ENCODE results near the gene CPA4. TPM values are rescaled to one million over a fixed set of nuclear protein-coding genes. Genes with fewer than 3 reads are reported as not detected.

Gene CPA4
- total and polyA plus RNA-seq, 2 of the 13 experiments (the other 11 are each of a cell fraction or from before 2014, with no cell fraction given) = 0.20 to 0.22 TPM

DNA sequence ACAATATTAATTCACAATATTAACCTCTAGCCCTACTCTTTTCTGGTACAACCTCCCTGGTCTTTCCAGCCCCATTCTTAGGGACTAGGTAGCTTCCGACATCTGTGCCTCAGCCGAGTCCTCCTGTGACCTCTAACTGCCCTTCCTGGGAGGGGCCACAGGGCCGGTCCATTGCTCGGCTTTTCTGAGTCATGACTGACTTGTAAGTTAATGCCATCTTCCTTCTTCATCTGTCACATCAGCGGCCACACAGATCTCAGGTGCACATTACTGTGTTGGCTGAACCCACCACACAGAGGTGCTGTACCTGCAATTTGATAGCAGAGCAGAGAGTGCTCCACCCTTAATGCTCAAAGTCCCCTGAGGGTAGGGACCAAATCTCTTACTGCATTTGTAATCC lies 4.1 kb upstream of the CPA4 start:
- Histone ChIP-seq H3K79me2 (ENCODE audit: insufficient read depth, low read length) (no peaks in the 10 kb centered on the region), H3K27me3 (ENCODE audit: control insufficient read depth in 1 of 2, insufficient read depth in 2 of 2, low read length in 2 of 2) (peaks cover 0 to 4% of the 10 kb centered on the region in 2 experiments; a peak in 3 of 5 replicates), H2AFZ (ENCODE audit: low read length) (no peak overlapping the region), H3K4me2 (ENCODE audit: low read depth, low read length) (no peak overlapping the region), H3K36me3 (replicated peaks in 1 of 2; ENCODE audit: control insufficient read depth in 1 of 2, insufficient read depth in 2 of 2, low read length in 2 of 2) (no peaks in the 10 kb centered on the region), H3K9ac (ENCODE audit: insufficient read depth, low read depth, low read length) (no peak overlapping the region), H3K4me3 (replicated peaks in 1 of 3; ENCODE audit: insufficient read depth in 1 of 3, low read depth in 2 of 3, low read length in 3 of 3) (no peak overlapping the region), H3K27ac (ENCODE audit: extremely low read length, insufficient read depth, low read length) (no peak overlapping the region), H3K4me1 (ENCODE audit: insufficient read depth, low read length) (peaks cover 7% of the 10 kb centered on the region), H4K20me1 (ENCODE audit: insufficient read depth, low read length) (no peaks in the 10 kb centered on the region), H3K9me3 (ENCODE audit: low read length) (no peaks in the 10 kb centered on the region)
- CTCF ChIA-PET (ENCODE audit: low intra/inter-chr PET ratio, low total read pairs) = no interaction called here
- POLR2A ChIA-PET = no interaction called here
- no TSS peak for BruUV-seq (replicated peaks)
- WGBS (ENCODE audit: low lambda C conversion rate) = 5% methylated on average over 4 of the region's 5 CpGs
- ATAC-seq (peak; percentile 48; the same call in 1 of the 3 replicates), DNase-seq (ENCODE audit: low spot score) (peak; percentile 9), FAIRE-seq (no peak)
- in situ Hi-C loops (cut with HindIII; ENCODE audit: extremely low pct_ligation_motif_present, low pct_unique_long_range_greater_than_20kb) (no loop called here), intact Hi-C loops (cut with micrococcal nuclease; ENCODE audit: unreplicated experiment) (no loop called here)
- TF ChIP-seq ONECUT2 (CRISPR knock-in tag; IDR thresholded peaks at IDR 0.05) = no peak
- TF ChIP-seq SALL1 (CRISPR knock-in tag; IDR thresholded peaks at IDR 0.05) = no peak
- TF ChIP-seq FOSL2 (CRISPR knock-in tag; IDR thresholded peaks at IDR 0.05) = no peak
- no peak for TF ChIP-seq DNMT1 (CRISPR knock-in tag; IDR thresholded peaks at IDR 0.05)
- no peak for TF ChIP-seq ATM (IDR thresholded peaks at IDR 0.05; ENCODE audit: borderline replicate concordance)
- no peak for TF ChIP-seq TBP (CRISPR knock-in tag; IDR thresholded peaks at IDR 0.05)
- TF ChIP-seq ZSCAN31 (CRISPR knock-in tag; IDR thresholded peaks at IDR 0.05; ENCODE audit: low read depth) = no peak
- no peak for TF ChIP-seq HNF4G (IDR thresholded peaks at IDR 0.05; ENCODE audit: borderline replicate concordance, low read depth, low read length)
- no peak for TF ChIP-seq HNF4G (CRISPR knock-in tag; IDR thresholded peaks at IDR 0.05; ENCODE audit: borderline replicate concordance, low read depth)
- TF ChIP-seq ZNF709 (CRISPR knock-in tag; IDR thresholded peaks at IDR 0.05) = no peak
- TF ChIP-seq SP1 (IDR thresholded peaks at IDR 0.05) = no peak
- TF ChIP-seq SP1 (CRISPR knock-in tag; IDR thresholded peaks at IDR 0.05) = no peak
- no peak for TF ChIP-seq HNRNPUL1 (IDR thresholded peaks at IDR 0.05; ENCODE audit: low read depth, low read length)
- TF ChIP-seq ZFP90 (CRISPR knock-in tag; IDR thresholded peaks at IDR 0.05; ENCODE audit: borderline replicate concordance) = no peak
- TF ChIP-seq, protein P1, sequence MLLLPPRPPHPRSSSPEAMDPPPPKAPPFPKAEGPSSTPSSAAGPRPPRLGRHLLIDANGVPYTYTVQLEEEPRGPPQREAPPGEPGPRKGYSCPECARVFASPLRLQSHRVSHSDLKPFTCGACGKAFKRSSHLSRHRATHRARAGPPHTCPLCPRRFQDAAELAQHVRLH (CRISPR knock-in tag; IDR thresholded peaks at IDR 0.05; ENCODE audit: borderline replicate concordance, low read depth) = no peak
- TF ChIP-seq ZNF263 (CRISPR knock-in tag; IDR thresholded peaks at IDR 0.05) = peak; percentile 44; the same call in 1 of the 2 replicates
- TF ChIP-seq ZNF674 (CRISPR knock-in tag; IDR thresholded peaks at IDR 0.05; ENCODE audit: low read depth) = no peak
- TF ChIP-seq ARNT (IDR thresholded peaks at IDR 0.05) = no peak
- TF ChIP-seq ZC3H4 (CRISPR knock-in tag; IDR thresholded peaks at IDR 0.05; ENCODE audit: borderline replicate concordance) = no peak
- TF ChIP-seq, protein P2, sequence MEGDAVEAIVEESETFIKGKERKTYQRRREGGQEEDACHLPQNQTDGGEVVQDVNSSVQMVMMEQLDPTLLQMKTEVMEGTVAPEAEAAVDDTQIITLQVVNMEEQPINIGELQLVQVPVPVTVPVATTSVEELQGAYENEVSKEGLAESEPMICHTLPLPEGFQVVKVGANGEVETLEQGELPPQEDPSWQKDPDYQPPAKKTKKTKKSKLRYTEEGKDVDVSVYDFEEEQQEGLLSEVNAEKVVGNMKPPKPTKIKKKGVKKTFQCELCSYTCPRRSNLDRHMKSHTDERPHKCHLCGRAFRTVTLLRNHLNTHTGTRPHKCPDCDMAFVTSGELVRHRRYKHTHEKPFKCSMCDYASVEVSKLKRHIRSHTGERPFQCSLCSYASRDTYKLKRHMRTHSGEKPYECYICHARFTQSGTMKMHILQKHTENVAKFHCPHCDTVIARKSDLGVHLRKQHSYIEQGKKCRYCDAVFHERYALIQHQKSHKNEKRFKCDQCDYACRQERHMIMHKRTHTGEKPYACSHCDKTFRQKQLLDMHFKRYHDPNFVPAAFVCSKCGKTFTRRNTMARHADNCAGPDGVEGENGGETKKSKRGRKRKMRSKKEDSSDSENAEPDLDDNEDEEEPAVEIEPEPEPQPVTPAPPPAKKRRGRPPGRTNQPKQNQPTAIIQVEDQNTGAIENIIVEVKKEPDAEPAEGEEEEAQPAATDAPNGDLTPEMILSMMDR (CRISPR knock-in tag; IDR thresholded peaks at IDR 0.05) = peak; percentile 48
- no peak for TF ChIP-seq TCF12 (IDR thresholded peaks at IDR 0.05)
- no peak for TF ChIP-seq TCF12 (CRISPR knock-in tag; IDR thresholded peaks at IDR 0.05)
- TF ChIP-seq ERF (CRISPR knock-in tag; IDR thresholded peaks at IDR 0.05) = no peak
- TF ChIP-seq ZFX (CRISPR knock-in tag; IDR thresholded peaks at IDR 0.05; ENCODE audit: low read depth) = no peak
- TF ChIP-seq ZNF44 (CRISPR knock-in tag; IDR thresholded peaks at IDR 0.05) = no peak
- no peak for TF ChIP-seq ZFP36L1 (CRISPR knock-in tag; IDR thresholded peaks at IDR 0.05)
- TF ChIP-seq ZBTB38 (CRISPR knock-in tag; IDR thresholded peaks at IDR 0.05) = no peak
- no peak for TF ChIP-seq CBFB (CRISPR knock-in tag; IDR thresholded peaks at IDR 0.05)
- no peak for TF ChIP-seq ZNF577 (CRISPR knock-in tag; IDR thresholded peaks at IDR 0.05; ENCODE audit: borderline replicate concordance, low read depth)
- no peak for TF ChIP-seq FOXK2 (IDR thresholded peaks at IDR 0.05)
- TF ChIP-seq U2AF2 (IDR thresholded peaks at IDR 0.05; ENCODE audit: low read depth, low read length) = no peak
